H9 (cell line): Measurements from ENCODE around the gene RANBP3. TPM values are rescaled to one million over a fixed set of nuclear protein-coding genes. Genes with fewer than 3 reads are reported as not detected.

Source experiments
- DNase-seq: peaks from one replicate; pipeline ENCODE4 v3.0.0-alpha.2; 2017
- H2AFZ ChIP-seq: one replicate; pipeline ENCODE4 v1.6.1; 2013; ENCODE audit warnings: mild to moderate bottlenecking, low read length, control low read depth, moderate library complexity
- H2AK5ac ChIP-seq: 2 replicates; pipeline ENCODE4 v1.6.1; 2013; ENCODE audit warnings: low read length, control low read depth, mixed read lengths; ENCODE audit not compliant: insufficient read length
- H2BK120ac ChIP-seq: one replicate; pipeline ENCODE4 v1.6.1; 2013; ENCODE audit warnings: low read depth, mild to moderate bottlenecking, low read length, control low read depth, inconsistent platforms; ENCODE audit not compliant: poor library complexity, severe bottlenecking
- H2BK12ac ChIP-seq: 2 replicates; pipeline ENCODE4 v1.6.1; 2013; ENCODE audit warnings: low read length, control low read depth, mixed read lengths, low read depth; ENCODE audit not compliant: insufficient read length
- H2BK15ac ChIP-seq: 2 replicates; pipeline ENCODE4 v1.6.1; 2013; ENCODE audit warnings: low read depth, low read length, control low read depth
- H2BK20ac ChIP-seq: one replicate; pipeline ENCODE4 v1.6.1; 2013; ENCODE audit warnings: low read depth, mild to moderate bottlenecking, low read length, control low read depth, inconsistent platforms; ENCODE audit not compliant: poor library complexity, severe bottlenecking
- H2BK5ac ChIP-seq: 2 replicates; pipeline ENCODE4 v1.6.1; 2013; ENCODE audit warnings: low read length, control low read depth, mixed read lengths; ENCODE audit not compliant: insufficient read length
- H3K14ac ChIP-seq: 2 replicates; pipeline ENCODE4 v1.6.1; 2013; ENCODE audit warnings: low read length, control low read depth; ENCODE audit not compliant: insufficient read depth
- H3K18ac ChIP-seq: 2 replicates; pipeline ENCODE4 v1.6.1; 2013; ENCODE audit warnings: low read depth, mild to moderate bottlenecking, mixed read lengths, low read length, control low read depth; ENCODE audit not compliant: insufficient read length
- H3K23ac ChIP-seq: 2 replicates; pipeline ENCODE4 v1.6.1; 2013; ENCODE audit warnings: low read length, control low read depth, mixed read lengths, low read depth; ENCODE audit not compliant: insufficient read length
- H3K23me2 ChIP-seq: 2 replicates; pipeline ENCODE4 v1.6.1; 2013; ENCODE audit warnings: low read depth, mild to moderate bottlenecking, mixed read lengths, low read length, control low read depth; ENCODE audit not compliant: insufficient read length, poor library complexity, severe bottlenecking
- H3K27ac ChIP-seq: 2 replicates; pipeline ENCODE4 v1.5.1; 2013; ENCODE audit warnings: low read length, control low read depth, mixed read lengths, low read depth; ENCODE audit not compliant: insufficient read length
- H3K27me3 ChIP-seq: 2 replicates; pipeline ENCODE4 v1.6.1; 2013; ENCODE audit warnings: low read length, control low read depth, inconsistent platforms; ENCODE audit not compliant: insufficient read depth
- H3K4ac ChIP-seq: 2 replicates; pipeline ENCODE4 v1.6.1; 2013; ENCODE audit warnings: low read depth, mild to moderate bottlenecking, control low read depth, inconsistent platforms, low read length, moderate library complexity
- H3K4me1 ChIP-seq: 2 replicates; pipeline ENCODE4 v1.6.1; 2013; ENCODE audit warnings: low read length, control low read depth, inconsistent platforms; ENCODE audit not compliant: insufficient read depth
- H3K4me2 ChIP-seq: 2 replicates; pipeline ENCODE4 v1.6.1; 2013; ENCODE audit warnings: low read length, control low read depth, mixed read lengths; ENCODE audit not compliant: insufficient read length, insufficient read depth
- H3K56ac ChIP-seq: 2 replicates; pipeline ENCODE4 v1.6.1; 2013; ENCODE audit warnings: low read depth, mild to moderate bottlenecking, mixed read lengths, low read length, control low read depth; ENCODE audit not compliant: insufficient read length
- H3K79me1 ChIP-seq: 2 replicates; pipeline ENCODE4 v1.6.1; 2013; ENCODE audit warnings: low read depth, mild to moderate bottlenecking, moderate library complexity, low read length, control low read depth, inconsistent platforms; ENCODE audit not compliant: insufficient read depth, poor library complexity, severe bottlenecking
- H3K79me2 ChIP-seq: 2 replicates; pipeline ENCODE4 v1.6.1; 2013; ENCODE audit warnings: low read length, control low read depth, inconsistent platforms; ENCODE audit not compliant: insufficient read depth
- H3K9ac ChIP-seq: 2 replicates; pipeline ENCODE4 v1.6.1; 2013; ENCODE audit warnings: low read length, control low read depth, mixed read lengths; ENCODE audit not compliant: insufficient read length; ENCODE audit errors: extremely low read depth
- H3K9me3 ChIP-seq: one replicate; pipeline ENCODE4 v1.6.1; 2013; ENCODE audit warnings: low read depth, low read length, inconsistent platforms; ENCODE audit not compliant: control insufficient read depth
- H3T11ph ChIP-seq: one replicate; pipeline ENCODE4 v1.6.1; 2013; ENCODE audit warnings: mild to moderate bottlenecking, low read length, control low read depth, inconsistent platforms
- H4K20me1 ChIP-seq: one replicate; pipeline ENCODE4 v1.6.1; 2013; ENCODE audit not compliant: control insufficient read depth, insufficient read length, insufficient read depth
- H4K5ac ChIP-seq: 2 replicates; pipeline ENCODE4 v1.6.1; 2013; ENCODE audit warnings: low read depth, mild to moderate bottlenecking, mixed read lengths, low read length, control low read depth; ENCODE audit not compliant: insufficient read length
- H4K8ac ChIP-seq: replicated peaks from 2 replicates; pipeline ENCODE4 v1.6.1; 2013; ENCODE audit warnings: low read length, control low read depth, mixed read lengths, low read depth; ENCODE audit not compliant: insufficient read length
- H4K91ac ChIP-seq: 2 replicates; pipeline ENCODE4 v1.6.1; 2013; ENCODE audit warnings: low read depth, mild to moderate bottlenecking, moderate library complexity, mixed read lengths, low read length, control low read depth; ENCODE audit not compliant: insufficient read length
- H3K27ac Mint-ChIP-seq, 3 experiments: 2 replicates in 2 of 3; 3 replicates in 1 of 3; pipeline ENCODE4 v1.8.0; 2020 to 2021; ENCODE audit warnings: mixed read lengths in 3 of 3, mild to moderate bottlenecking in 1 of 3, moderate library complexity in 1 of 3
- H3K27me3 Mint-ChIP-seq: 2 replicates; pipeline ENCODE4 v1.8.0; 2021; ENCODE audit warnings: low read depth, mild to moderate bottlenecking, moderate library complexity, mixed read lengths
- H3K36me3 Mint-ChIP-seq, 3 experiments: 2 replicates in 2 of 3; 3 replicates in 1 of 3; pipeline ENCODE4 v1.8.0; 2020 to 2021; ENCODE audit warnings: low read depth in 3 of 3, mixed read lengths in 3 of 3; ENCODE audit not compliant: insufficient read depth in 1 of 3
- H3K4me1 Mint-ChIP-seq, 2 experiments: 2 replicates each; pipeline ENCODE4 v1.8.0; 2020; ENCODE audit warnings: mixed read lengths in 2 of 2
- H3K4me3 Mint-ChIP-seq, 2 experiments: 2 replicates in 1 of 2; 3 replicates in 1 of 2; pipeline ENCODE4 v1.8.0; 2020 to 2021; ENCODE audit warnings: mild to moderate bottlenecking in 2 of 2, mixed read lengths in 2 of 2, moderate library complexity in 1 of 2
- H3K9me3 Mint-ChIP-seq, 2 experiments: 2 replicates in 1 of 2; 3 replicates in 1 of 2; pipeline ENCODE4 v1.8.0; 2020; ENCODE audit warnings: mild to moderate bottlenecking in 2 of 2, mixed read lengths in 2 of 2, moderate library complexity in 1 of 2
- WGBS: extraction: QIAGEN DNeasy Blood & Tissue Kit; methylation state at CpG from one replicate; pipeline ENCODE4 v1.1.7; 2013; ENCODE audit warnings: missing lambda C conversion rate, low lambda C conversion rate, mixed read lengths; ENCODE audit not compliant: insufficient read length; ENCODE audit errors: extremely low coverage; 5-methylcytosine and 5-hydroxymethylcytosine counted together
- total RNA-seq: library from RNA; stranded (reverse); gene quantifications from 2 replicates; pipeline ENCODE4 v1.2.1, GENCODE V29; 2021
- TF ChIP-seq, protein P1 (sequence below): fragments of 200-600 bp; sonication (generic); conservative IDR thresholded peaks from 3 replicates; pipeline ENCODE4 v1.8.0; 2021; ENCODE audit warnings: antibody characterized with exemption, mild to moderate bottlenecking

Gene RANBP3
- total RNA-seq, 1 experiment from 2014 or later = 86.5 TPM

DNA sequence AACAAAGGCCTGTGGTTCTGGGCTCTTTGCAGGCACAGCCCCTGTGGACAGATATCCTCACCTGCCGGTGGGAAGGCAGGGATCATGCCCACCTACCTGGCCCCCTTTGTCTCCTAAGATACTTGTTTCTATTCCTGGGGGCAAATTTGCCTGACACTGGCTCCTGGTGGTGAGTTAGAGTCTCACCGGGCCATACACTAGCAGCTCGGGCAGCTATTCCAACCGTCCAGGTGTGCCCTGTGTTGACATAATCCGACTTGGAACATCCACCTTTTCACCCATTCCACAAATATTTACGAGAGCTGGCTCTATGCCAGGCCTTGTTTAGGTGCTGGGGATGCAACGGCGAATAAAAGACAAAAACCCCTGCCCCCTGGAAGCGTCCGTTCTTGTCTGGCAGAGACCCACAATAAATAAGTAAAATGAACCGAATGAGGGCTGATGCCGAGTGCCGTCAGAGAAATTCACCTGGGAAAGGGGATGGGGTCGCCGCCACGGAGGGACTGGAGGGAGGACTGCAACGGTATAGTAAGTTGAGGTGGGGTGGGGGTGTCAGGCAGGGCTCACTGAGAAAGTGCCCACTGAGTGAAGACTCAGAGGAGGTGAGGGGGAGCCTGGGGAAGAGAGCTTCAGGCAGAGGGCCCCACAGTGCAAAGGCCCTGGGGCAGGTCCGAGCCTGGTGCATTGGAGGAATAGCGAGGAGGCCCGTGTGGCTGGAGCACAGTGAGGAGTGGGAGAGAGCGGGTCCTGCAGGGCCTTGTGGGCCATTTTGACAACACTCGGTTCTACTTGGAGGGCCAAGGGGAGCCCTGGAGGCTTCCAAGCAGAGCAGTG lies 43.2 kb upstream of the RANBP3 start:
- Histone ChIP-seq H3K79me1 (no peaks in the 10 kb centered on the region), H3K9ac (no peak overlapping the region), H2BK5ac (no peak overlapping the region), H3K56ac (no peak overlapping the region), H2BK20ac (no peak overlapping the region), H2BK120ac (no peak overlapping the region), H3K27ac (no peak overlapping the region), H2BK12ac (no peak overlapping the region), H3K18ac (no peak overlapping the region), H3K27me3 (no peaks in the 10 kb centered on the region; the same call in 1 of the 2 replicates), H3K14ac (no peak overlapping the region), H3T11ph (no peak overlapping the region), H4K8ac (no peak overlapping the region), H3K23ac (no peak overlapping the region), H3K9me3 (no peaks in the 10 kb centered on the region), H3K4me2 (no peak overlapping the region), H3K4me1 (no peaks in the 10 kb centered on the region), H2AK5ac (no peak overlapping the region), H3K4ac (no peak overlapping the region), H3K23me2 (no peaks in the 10 kb centered on the region), H3K79me2 (no peaks in the 10 kb centered on the region), H2AFZ (no peak overlapping the region), H4K91ac (no peak overlapping the region), H4K20me1 (no peaks in the 10 kb centered on the region), H4K5ac (no peak overlapping the region), H2BK15ac (no peak overlapping the region)
- H3K36me3 Mint-ChIP-seq = no peaks in the 10 kb centered on the region
- TF ChIP-seq, protein P1, sequence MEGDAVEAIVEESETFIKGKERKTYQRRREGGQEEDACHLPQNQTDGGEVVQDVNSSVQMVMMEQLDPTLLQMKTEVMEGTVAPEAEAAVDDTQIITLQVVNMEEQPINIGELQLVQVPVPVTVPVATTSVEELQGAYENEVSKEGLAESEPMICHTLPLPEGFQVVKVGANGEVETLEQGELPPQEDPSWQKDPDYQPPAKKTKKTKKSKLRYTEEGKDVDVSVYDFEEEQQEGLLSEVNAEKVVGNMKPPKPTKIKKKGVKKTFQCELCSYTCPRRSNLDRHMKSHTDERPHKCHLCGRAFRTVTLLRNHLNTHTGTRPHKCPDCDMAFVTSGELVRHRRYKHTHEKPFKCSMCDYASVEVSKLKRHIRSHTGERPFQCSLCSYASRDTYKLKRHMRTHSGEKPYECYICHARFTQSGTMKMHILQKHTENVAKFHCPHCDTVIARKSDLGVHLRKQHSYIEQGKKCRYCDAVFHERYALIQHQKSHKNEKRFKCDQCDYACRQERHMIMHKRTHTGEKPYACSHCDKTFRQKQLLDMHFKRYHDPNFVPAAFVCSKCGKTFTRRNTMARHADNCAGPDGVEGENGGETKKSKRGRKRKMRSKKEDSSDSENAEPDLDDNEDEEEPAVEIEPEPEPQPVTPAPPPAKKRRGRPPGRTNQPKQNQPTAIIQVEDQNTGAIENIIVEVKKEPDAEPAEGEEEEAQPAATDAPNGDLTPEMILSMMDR = peak; percentile 26; the same call in 1 of the 3 replicates
- peaks cover 61% of the 10 kb centered on the region for H3K27me3 Mint-ChIP-seq
- no peak overlapping the region; a peak in 1 of 5 replicates for H3K4me3 Mint-ChIP-seq
- no CpG with 5 or more reads among the region's 22 CpGs for WGBS
- H3K4me1 Mint-ChIP-seq = peaks cover 9 to 31% of the 10 kb centered on the region in 2 experiments; a peak in 3 of 4 replicates
- no peak for DNase-seq
- H3K9me3 Mint-ChIP-seq = no peaks in the 10 kb centered on the region; a peak in 1 of 5 replicates
- H3K27ac Mint-ChIP-seq = no peak overlapping the region; a peak in 2 of 7 replicates
